ENCODE measurements around the gene PPP1R13L.

- no peak for TF ChIP-seq POLR2A (IDR thresholded peaks at IDR 0.05)
- no peak for TF ChIP-seq CTCF (IDR thresholded peaks at IDR 0.05)
Observed at GRCh38 chr19:45333609-45334303, 71.1 kb downstream of the PPP1R13L start.
